NCI-H748 (cell line): ENCODE results near the gene KSR2.
"Not testable (repeated sequence)": the region's sequence is repeated elsewhere in the genome, so short reads cannot be mapped to it uniquely, and the experiment has no call there.

Source experiments
- DNase-seq: peaks from one replicate; lab custom pipeline; 2025; ENCODE audit not compliant: unreplicated experiment; lab: John Stamatoyannopoulos, UW

Gene KSR2

DNA sequence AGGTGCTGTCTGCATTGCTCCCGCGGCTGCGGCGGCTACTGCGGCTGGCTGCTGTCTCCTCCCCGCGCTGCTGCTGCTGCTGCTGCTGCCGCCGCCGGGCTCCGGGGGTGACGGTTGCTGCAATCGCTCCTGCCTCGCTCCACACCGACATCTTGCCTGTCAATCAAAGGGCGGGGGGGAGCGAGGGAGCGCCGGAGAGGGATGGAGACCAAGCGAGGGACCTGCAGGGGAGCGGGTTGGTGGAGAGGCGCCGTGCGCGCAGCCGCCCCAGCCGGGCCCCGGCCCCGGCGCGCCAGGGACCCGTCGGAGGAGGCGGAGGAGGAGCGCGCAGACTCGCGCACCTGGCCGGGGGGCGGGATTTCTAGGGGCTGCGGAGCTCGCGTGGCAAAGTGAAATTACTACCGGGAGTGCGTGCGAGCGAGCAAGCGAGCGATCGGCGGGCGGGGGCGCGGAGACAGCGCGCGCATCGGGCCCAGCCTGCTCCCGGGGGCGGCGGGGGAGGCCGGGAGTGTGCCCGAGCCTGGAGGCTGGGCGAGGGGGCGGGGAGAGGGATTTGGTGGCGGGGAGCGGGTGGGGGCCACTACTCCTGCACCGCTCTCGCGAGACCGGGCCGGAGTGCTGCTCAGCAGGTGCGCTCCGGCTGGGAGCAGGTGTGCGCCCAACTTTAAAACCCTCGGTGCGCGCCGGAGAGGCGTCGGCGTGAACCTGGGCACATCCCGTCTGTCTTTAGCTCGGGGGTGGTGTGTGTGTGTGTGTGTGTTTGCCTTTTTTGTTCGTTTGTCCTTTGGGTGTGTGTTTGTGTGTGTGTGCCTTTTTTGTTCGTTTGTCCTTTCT, at the start of gene KSR2:
Gene KSR2, minus strand, starts transcription at position 165 of the 834 bp plus-strand sequence. CDS start 735 bp downstream, outside the sequence.
- peak; percentile 96 for DNase-seq

DNA sequence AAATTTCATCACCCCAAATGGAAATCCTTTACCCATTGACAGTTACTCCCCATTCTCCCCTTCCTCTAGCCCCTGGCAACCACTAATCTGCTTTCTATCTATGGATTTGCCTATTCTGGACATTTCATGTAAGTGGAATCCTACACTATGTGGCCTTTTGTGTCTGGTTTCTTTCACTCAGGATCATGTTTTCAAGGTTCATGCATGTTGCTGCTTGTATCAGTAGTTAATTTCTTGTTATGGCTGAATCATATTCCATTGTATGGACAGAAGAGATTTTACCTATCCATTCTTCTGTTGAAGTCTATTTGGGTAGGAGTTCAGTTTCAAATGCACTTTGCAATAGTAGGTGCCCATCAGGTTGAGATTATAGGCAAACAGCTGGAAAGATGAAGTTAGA, 49.1 kb upstream of the KSR2 start:
- no peak for DNase-seq

- DNase-seq: peak; percentile 99
Observed at GRCh38 chr12:118016424-118017264, 47.9 kb upstream of the KSR2 start, which contains the start of gene RFC5. Gene RFC5, plus strand, starts transcription at chr12:118016703. Its CDS starts 125 bp downstream, at chr12:118016828.

DNA sequence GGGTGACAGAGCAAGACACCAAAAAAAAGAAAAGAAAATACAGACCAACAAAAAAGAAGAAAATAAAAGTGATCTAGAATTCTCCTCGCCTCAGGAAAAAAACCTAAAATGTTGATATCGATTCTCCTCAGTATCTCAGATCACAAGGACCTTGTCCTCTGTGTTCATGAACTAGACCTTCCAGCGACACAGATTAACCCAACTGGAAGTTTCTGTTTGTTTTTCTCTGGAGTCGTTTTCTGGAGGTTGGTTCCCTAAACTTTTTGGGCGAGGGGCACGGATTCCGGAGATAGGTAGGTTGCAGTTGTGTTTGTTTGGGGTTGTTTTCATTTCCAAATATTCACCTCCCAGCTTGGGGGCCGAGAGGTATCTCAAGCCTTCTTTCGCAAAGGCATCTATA, 47.2 kb upstream of the KSR2 start:
- peak; percentile 31 for DNase-seq

GRCh38 chr12:118015306-118015705, 46.5 kb upstream of the KSR2 start:
- DNase-seq: no peak

DNA sequence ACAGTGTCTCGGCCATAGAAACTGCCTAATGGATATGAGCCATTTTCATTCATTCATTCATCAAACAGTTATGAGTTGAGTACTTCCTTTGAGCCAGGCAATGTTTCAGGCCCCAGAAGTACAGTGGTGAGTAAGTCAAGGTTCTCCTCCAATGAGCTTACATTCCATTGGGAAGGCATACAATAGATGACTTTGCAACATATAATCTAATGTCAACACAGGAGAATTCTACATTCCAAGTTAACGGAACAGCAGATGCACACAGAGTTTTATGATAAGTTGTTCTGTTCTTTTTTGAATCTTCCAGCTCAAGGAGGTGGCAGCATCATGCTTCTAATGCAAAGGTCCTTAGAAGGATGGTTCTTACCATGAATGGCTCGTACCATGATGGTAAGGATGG, 44.5 kb upstream of the KSR2 start:
- DNase-seq: no peak

- no peak for DNase-seq
Observed at GRCh38 chr12:118011961-118012360, 43.2 kb upstream of the KSR2 start.

- DNase-seq: no peak
Observed at GRCh38 chr12:118011377-118011776, 42.6 kb upstream of the KSR2 start.

DNA sequence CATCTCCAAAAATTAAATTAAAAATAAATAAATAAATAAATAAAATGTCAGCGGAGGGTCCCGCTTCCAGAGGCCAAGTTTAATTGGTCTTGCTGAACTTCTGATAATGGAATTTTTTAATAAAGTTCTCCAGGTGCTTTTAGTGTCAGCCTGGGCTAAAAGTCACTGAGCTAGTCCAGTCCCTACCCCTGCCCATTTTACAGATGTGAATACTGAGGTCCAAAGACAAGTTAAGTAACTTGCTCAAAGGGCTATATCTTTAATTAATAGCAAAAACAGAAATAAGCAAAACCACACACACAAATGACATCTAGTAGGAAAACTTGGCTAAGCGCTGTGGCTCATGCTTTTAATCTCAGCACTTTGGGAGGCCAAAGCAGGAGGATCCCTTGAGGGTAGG, 42.1 kb upstream of the KSR2 start:
- no peak for DNase-seq

GRCh38 chr12:117999806-118000205, 31.0 kb upstream of the KSR2 start:
- DNase-seq: not testable (repeated sequence)

DNA sequence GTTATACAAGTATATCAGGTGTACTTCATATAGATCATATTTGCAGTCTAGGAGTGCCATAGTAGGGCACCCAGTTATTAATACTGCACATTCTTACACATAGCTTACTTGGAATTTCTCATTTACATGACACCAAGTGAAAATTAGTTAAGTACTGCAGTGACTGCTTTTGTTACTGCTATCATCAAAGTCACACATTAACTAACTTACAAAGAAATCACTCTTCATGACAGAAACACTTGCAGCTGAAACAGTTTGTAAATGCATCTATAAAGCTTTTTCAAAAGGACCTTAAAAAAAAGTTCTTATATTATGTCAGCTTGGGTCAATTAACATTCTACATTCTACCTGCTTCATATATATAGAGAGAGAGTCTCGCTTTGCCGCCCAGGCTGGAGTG, 29.9 kb upstream of the KSR2 start:
- no peak for DNase-seq

DNA sequence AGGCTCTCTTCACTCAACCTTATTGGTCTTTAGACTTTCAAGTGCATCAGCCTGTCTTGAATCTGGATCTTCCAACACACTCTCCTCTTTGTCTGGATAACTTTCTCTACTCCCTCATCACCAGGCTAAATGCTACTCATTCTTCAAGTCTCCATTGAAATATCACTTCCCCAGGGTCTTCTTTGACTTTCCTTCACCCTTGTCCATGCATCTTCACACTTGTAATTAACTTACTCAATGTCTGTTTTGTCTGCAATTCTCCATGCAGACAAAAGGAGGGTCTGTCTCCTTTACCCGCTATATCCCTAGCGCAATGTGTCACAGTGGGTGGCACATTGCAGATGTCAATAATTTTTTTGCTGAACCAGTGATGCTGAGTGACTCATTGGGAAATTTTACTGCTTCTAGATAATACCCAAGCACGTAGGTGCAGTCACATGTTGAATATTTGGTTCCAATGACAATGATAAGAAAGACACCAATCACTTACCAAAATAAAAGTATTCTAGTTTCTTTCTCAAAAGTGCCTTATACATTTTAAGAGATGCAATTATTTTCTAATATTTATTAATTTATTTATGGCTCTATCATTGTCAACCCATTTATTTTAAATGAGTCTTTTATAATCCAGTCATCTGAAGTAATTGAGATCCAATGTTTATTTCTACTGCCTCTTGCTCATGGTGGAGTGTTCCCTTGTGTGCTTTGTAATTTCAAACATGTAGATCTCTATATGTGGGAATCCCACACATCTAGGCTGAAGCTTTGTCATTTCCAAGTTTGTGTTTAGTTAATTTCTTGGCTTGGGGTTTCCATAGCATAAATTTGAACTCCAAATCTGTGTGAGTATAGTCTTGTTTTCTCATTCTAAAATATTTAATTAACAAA, 26.0 kb upstream of the KSR2 start:
- DNase-seq: no peak

GRCh38 chr12:117986705-117987469, 18.1 kb upstream of the KSR2 start:
- DNase-seq: no peak

DNA sequence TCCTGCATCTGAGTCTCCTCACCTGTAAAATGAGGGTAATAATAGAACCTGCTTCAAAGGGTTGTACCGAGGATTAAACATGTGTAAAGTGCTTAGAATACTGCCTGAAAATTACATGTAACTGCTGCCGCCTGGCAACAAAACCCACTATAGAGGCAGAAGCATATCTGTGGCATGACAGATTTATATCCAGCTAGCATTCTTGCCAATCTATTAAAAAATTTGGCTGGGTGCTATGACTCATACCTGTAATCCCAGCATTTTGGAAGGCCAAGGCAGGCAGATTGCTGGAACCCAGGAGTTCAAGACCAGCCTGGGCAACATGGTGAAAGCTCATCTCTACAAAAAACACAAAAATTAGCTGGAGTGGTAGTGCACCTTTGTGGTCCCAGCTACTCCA, 16.4 kb upstream of the KSR2 start:
- no peak for DNase-seq

GRCh38 chr12:117981267-117981666, 12.5 kb upstream of the KSR2 start:
- no peak for DNase-seq

- no peak for DNase-seq
Observed at GRCh38 chr12:117980616-117981015, 11.8 kb upstream of the KSR2 start.

- DNase-seq: no peak
Observed at GRCh38 chr12:117977373-117977772, 8.6 kb upstream of the KSR2 start.

DNA sequence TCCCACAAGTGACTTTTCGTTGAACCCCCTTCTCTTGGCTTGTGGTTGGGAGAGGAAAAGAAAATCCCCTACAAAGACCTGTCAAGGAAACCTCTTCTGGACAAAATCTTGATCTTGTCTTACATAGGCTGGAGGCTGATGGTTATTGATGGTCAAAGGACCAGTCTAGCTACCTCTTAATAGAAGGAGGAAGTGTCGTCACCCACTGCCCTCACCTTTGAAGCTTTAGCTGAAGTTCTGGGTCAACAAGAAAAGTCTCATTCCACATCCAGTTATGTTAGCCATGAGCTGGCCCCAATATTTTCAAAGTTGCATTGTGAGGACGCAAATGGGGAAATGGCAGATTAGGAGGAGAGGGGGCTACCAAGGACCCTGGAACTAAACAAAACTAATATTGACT, 6.2 kb upstream of the KSR2 start:
- DNase-seq: no peak

DNA sequence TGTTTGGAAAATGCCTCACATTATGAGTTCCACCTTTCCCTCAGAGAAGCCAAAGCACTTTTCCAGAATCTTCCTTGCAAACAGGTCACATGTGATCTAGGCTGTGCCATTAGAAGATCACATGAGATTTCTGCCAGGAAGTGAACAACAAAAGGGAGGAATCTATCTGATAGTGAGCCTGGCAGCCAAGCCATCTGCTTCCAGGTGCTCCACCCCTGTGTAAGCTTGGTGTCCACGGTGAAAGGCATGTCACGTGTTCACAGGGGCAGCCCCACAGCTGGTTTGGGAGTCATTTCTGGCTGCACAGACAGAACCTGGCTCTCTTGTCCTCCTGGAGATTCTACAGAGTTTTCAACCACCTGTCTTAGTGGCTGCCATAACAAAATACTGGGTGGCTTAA, 3.5 kb upstream of the KSR2 start:
- no peak for DNase-seq

DNA sequence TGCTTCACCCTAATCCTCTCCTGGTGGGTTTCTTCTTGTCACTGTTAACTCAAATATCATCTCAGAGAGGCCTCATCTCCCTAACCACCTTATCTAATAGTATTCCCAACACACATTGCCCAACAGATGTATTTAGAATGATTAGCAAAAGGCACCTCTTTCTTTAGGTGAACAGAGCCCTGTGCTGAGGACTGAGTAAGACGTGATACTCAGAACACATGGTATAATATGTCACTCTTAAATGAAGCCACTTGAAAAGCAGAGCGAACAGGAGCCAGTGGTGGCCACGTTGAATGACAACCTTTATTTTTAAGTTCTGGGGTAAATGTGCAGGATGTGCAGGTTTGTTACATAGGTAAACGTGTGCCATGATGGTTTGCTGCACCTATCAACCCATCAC, 1.5 kb upstream of the KSR2 start:
- DNase-seq: no peak
